Effector memory CD8-positive, alpha-beta T cell (primary cell): Measurements from ENCODE around the gene ADGRF5.

ENCODE experiments used
- ATAC-seq: fragments of 150-1000 bp; cut with Tn5 transposase; replicated peaks from 2 replicates; pipeline ENCODE4 v1.10.0; 2021; ENCODE audit warnings: mild to moderate bottlenecking, moderate library complexity
- DNase-seq, 3 experiments: peaks; one replicate each; pipeline ENCODE4 v3.0.0; 2021
- H3K27ac Mint-ChIP-seq, 2 donors: one replicate each; pipeline ENCODE4 v1.8.0; 2022; ENCODE audit warnings: mild to moderate bottlenecking in 2 of 2, mixed read lengths in 2 of 2, moderate library complexity in 2 of 2
- H3K27me3 Mint-ChIP-seq, 2 donors: one replicate each; pipeline ENCODE4 v1.8.0; 2022; ENCODE audit warnings: mixed read lengths in 2 of 2
- H3K36me3 Mint-ChIP-seq: one replicate; pipeline ENCODE4 v1.8.0; 2022; ENCODE audit warnings: mild to moderate bottlenecking, moderate library complexity, mixed read lengths; ENCODE audit not compliant: insufficient read depth
- H3K4me1 Mint-ChIP-seq, 2 donors: one replicate each; pipeline ENCODE4 v1.8.0; 2022; ENCODE audit warnings: low read depth in 2 of 2, mixed read lengths in 2 of 2
- H3K4me3 Mint-ChIP-seq, 2 donors: one replicate each; pipeline ENCODE4 v1.8.0; 2022; ENCODE audit warnings: mild to moderate bottlenecking in 2 of 2, mixed read lengths in 2 of 2, moderate library complexity in 2 of 2
- H3K9me3 Mint-ChIP-seq, 2 donors: one replicate each; pipeline ENCODE4 v1.8.0; 2022; ENCODE audit warnings: mixed read lengths in 2 of 2

ADGRF5 gene

DNA sequence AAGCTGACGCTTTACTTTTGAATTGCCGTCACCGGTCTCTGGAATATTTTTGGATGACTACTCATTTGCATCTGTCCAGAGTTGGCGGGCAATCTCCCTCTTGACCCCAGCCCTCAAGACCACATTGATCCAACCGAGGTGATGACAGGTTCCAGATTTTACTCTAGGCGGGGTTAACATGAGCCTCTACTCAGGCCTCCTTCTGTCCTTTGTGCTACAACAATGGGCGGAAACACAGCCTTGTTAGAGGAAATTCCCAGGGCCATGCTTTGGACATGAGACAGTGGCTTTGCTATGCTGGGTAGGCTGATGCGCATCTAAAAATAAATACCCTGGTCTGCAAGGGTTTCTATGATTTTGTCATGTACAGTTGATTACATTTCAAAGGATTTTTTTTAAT, 27.0 kb upstream of the ADGRF5 start:
- no peaks in the 10 kb centered on the region for H3K9me3 Mint-ChIP-seq
- no peaks in the 10 kb centered on the region for H3K4me1 Mint-ChIP-seq
- no peak for DNase-seq
- no peak overlapping the region for H3K4me3 Mint-ChIP-seq
- no peaks in the 10 kb centered on the region for H3K36me3 Mint-ChIP-seq
- H3K27ac Mint-ChIP-seq: no peak overlapping the region
- peaks cover 0 to 27% of the 10 kb centered on the region in 2 donors for H3K27me3 Mint-ChIP-seq
- ATAC-seq: no peak

DNA sequence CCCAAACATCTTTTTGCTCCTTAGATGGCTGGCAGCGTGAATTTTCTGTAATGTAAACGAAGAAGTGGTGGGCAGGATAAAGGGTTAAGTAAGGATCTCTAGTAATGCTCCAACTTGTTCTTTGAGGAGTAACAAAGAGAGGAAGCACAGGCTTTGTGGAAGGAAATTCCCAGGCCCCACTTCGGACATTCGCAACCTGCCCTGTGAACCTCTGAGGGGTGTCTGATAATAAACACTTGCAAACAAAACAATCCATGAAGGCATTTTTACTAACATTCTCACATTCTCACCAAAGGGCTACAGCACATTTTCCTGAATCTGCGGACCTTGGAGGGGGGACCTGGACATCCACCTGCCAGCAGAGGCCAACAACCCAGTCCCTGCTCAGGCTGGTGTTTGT, 25.8 kb upstream of the ADGRF5 start:
- Mint-ChIP-seq H3K4me1 (no peaks in the 10 kb centered on the region), H3K9me3 (no peaks in the 10 kb centered on the region), H3K27me3 (peaks cover 0 to 20% of the 10 kb centered on the region in 2 donors), H3K36me3 (no peaks in the 10 kb centered on the region), H3K4me3 (no peak overlapping the region), H3K27ac (no peak overlapping the region)
- no peak for ATAC-seq
- DNase-seq: no peak

DNA sequence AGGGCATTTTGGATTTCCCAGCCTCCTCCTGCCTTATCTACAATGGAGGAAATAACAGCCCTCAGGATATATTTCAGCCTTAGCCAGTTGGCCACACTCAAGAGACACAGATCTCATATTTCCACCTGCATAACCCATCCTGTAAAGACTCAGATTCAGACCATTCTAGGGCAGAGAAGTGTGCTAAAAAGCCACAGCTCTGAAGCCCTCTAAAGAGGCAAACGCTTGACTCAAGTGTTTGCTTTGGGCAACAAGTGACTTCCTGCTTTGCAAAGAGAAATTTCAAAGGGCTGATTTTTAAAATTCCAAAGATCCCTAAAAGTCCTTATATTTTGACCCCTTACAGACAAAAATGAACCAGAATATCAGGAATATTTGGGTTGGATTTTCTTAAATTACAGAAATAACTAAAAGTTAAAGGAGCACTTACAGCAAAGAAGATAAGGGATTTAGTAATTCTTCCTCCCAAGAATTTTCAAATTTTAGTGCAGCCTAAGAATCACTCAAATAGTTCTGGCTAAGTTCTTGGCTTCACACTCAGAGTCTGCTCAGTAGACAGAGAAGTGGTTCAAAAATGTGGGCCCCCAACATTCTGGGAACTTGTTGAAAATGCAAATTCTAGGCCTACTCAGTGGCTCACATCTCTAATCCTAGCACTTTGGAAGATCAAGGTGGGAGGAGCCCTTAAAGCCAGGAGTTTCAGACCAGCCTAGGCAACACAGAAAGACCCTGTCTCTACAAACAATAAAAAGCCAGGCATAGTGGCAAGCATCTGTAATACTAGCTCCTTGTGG, 18.9 kb upstream of the ADGRF5 start:
- H3K9me3 Mint-ChIP-seq: no peaks in the 10 kb centered on the region
- no peaks in the 10 kb centered on the region for H3K36me3 Mint-ChIP-seq
- no peak overlapping the region for H3K27ac Mint-ChIP-seq
- peaks cover 12 to 19% of the 10 kb centered on the region in 2 donors for H3K27me3 Mint-ChIP-seq
- DNase-seq (no peak), ATAC-seq (no peak)
- H3K4me1 Mint-ChIP-seq: no peaks in the 10 kb centered on the region
- H3K4me3 Mint-ChIP-seq: no peak overlapping the region

DNA sequence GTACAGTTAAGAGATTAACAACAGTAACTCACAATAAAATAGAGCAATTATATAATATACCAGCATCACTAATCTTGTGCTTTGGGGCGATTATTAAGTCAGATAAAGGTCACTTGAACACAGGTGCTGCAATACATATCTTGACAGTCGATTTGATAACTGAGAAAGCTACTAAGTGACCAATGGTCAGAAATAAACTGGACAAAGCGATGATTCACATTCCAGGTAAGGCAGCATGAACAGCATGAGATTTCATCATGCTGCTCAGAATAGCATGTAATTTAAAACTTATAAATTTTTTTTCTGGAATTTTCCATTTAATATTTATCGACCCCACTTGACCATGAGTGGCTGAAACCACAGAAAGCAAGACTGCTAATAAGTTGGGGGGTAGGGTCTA, 15.9 kb upstream of the ADGRF5 start:
- Mint-ChIP-seq H3K4me1 (no peaks in the 10 kb centered on the region), H3K36me3 (no peaks in the 10 kb centered on the region), H3K4me3 (no peak overlapping the region), H3K27ac (no peak overlapping the region), H3K27me3 (peaks cover 12 to 13% of the 10 kb centered on the region in 2 donors), H3K9me3 (no peaks in the 10 kb centered on the region)
- DNase-seq: no peak
- no peak for ATAC-seq

DNA sequence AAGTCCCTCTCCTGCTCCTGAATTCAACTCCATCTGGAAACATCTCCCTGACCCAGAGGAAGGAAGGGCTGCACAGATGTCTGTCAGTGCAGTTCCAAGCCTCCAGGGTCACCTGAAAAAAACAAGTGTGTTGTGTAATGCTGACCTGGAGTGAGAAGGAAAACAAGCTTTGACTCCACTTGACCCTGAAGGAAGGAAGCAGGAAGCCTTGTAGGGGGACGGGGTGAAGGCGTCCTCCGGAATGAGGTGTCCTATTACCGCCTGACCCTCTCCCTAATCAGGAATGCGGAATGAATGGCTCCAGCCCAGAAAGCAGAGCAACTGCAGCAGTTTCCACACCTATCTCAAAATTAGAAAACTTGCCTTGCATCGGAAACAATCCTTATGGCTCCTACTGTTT, 13.9 kb upstream of the ADGRF5 start:
- Mint-ChIP-seq H3K4me3 (no peak overlapping the region), H3K36me3 (no peaks in the 10 kb centered on the region), H3K9me3 (no peaks in the 10 kb centered on the region), H3K27me3 (peaks cover 12 to 13% of the 10 kb centered on the region in 2 donors), H3K27ac (no peak overlapping the region), H3K4me1 (no peaks in the 10 kb centered on the region)
- ATAC-seq (no peak), DNase-seq (no peak)

DNA sequence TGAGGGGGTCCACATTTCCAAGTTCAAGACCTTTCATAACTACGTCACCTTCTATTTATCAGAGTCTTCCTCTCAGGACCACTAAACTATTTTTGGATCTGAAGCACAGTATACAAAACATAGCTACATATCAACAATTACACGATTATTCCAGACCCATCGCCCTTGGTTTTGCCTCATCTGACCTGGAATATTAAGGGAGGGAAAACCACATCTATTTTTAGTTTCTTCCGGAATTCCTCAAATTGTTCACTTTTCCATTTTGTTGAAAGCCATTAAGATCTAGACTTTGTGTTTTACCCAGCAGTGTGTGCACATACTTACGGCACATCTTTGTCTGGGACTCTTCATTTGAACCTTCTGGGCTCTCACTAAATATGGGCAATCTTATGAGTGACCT, 12.0 kb upstream of the ADGRF5 start:
- Mint-ChIP-seq H3K27me3 (peaks cover 12 to 13% of the 10 kb centered on the region in 2 donors), H3K4me1 (no peaks in the 10 kb centered on the region), H3K4me3 (no peak overlapping the region), H3K27ac (no peak overlapping the region), H3K36me3 (no peaks in the 10 kb centered on the region), H3K9me3 (no peaks in the 10 kb centered on the region)
- ATAC-seq (no peak), DNase-seq (no peak)

DNA sequence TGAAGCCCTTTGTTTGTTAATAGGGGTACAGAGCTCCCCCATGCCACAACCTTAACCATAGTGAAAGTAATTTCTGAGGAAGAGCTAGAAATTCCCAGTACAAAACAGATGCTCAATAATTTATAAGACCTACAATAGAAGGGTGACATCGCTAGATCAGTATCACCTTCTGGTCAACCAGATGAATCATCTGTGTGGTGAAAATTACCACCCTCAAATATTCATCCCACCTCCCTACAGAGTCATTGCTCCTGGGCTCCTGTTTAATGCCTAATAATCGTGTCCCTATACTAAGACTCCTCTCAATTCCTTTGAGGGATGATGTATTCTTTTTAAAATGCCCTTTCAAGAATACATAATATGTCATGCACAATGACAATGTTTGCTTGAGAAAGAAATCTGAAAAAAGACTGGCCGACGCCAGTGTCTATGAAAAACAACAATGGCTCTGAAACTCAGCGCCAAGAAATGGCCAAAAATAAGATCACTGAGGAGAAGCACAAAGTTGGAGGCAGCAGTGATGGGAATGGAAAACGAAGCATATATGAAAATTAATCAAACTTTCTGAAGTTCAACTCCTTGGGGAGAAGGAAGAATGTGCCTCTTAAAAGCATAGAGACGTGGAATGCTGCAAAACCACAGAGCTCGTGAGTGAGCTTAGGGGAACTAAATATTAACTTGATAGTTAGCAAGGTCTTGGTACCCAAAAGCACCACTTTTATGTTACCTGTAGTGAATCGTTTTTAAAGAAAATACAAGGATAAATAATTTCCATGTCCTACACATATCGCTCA, 11.0 kb upstream of the ADGRF5 start:
- ATAC-seq: no peak
- Mint-ChIP-seq H3K4me3 (no peak overlapping the region), H3K9me3 (no peaks in the 10 kb centered on the region), H3K27me3 (peaks cover 12 to 13% of the 10 kb centered on the region in 2 donors), H3K4me1 (no peaks in the 10 kb centered on the region), H3K27ac (no peak overlapping the region), H3K36me3 (no peaks in the 10 kb centered on the region)
- DNase-seq: no peak

DNA sequence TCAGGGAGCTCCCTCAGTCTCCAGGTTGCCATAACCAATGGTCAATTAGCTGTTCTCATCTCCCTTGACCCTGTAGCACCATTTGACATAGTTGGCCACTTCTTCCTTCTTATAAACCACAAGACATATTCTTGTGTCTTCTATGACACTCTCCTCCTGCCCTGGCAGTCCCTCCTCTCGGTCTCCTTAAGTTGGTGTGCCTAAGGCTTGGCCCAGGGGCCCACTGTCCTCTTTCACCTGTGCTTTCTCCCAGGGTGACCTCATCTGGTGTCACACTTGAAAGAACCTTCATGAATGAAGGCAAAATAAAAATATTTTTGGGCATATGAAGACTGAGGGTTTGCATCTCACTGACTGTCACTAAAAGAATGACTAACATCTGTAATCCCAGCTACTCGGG, 9.7 kb upstream of the ADGRF5 start:
- ATAC-seq: no peak
- H3K4me3 Mint-ChIP-seq: no peak overlapping the region
- peaks cover 5 to 7% of the 10 kb centered on the region in 2 donors for H3K27me3 Mint-ChIP-seq
- no peaks in the 10 kb centered on the region for H3K9me3 Mint-ChIP-seq
- no peak overlapping the region for H3K27ac Mint-ChIP-seq
- no peak for DNase-seq
- H3K4me1 Mint-ChIP-seq: no peaks in the 10 kb centered on the region
- H3K36me3 Mint-ChIP-seq: no peaks in the 10 kb centered on the region

DNA sequence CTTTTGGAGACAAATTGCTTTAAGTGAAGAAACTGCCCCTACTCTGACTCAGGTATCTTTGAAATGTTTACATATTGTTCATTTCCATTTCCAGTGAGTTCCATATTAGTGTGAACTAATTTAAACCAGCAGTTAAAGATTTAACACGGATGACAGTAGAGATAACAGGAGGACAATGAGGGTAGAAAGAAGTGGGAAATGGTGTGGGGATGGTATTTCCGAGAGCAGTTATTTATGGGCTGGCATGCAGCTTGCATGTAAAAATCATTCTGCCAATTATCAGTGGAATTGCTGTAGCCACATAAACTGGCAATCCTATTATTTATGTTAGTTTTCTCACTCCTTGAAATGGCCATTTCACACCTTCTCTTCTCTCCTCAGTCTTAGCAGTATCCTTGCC, 8.6 kb upstream of the ADGRF5 start:
- Mint-ChIP-seq H3K4me3 (no peak overlapping the region), H3K9me3 (no peaks in the 10 kb centered on the region), H3K36me3 (no peaks in the 10 kb centered on the region), H3K27me3 (no peaks in the 10 kb centered on the region), H3K4me1 (no peaks in the 10 kb centered on the region), H3K27ac (no peak overlapping the region)
- ATAC-seq: no peak
- DNase-seq: no peak

DNA sequence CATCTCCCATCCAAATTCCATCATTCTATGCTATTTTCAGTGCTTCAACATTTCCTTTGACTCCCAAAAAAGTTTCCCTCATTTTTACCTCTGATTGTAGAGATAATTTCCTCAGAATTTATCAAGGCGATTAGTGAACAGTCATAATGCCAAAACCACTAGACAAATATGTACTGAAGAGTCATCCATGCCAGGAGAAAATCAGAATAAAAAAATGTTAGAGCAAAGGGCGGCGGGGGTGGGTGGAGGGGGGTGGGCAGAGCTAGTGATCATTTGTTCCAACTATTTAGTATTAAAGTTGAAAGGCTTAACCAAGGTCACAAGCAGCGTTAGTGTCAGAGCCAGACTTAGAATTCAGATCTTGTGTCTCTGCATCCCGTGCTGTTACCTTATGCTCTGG, 5.3 kb upstream of the ADGRF5 start:
- H3K27ac Mint-ChIP-seq: no peak overlapping the region
- no peaks in the 10 kb centered on the region for H3K27me3 Mint-ChIP-seq
- no peak overlapping the region for H3K4me3 Mint-ChIP-seq
- H3K9me3 Mint-ChIP-seq: peaks cover 0 to 2% of the 10 kb centered on the region in 2 donors
- H3K4me1 Mint-ChIP-seq: no peaks in the 10 kb centered on the region
- ATAC-seq (no peak), DNase-seq (no peak)
- no peaks in the 10 kb centered on the region for H3K36me3 Mint-ChIP-seq

DNA sequence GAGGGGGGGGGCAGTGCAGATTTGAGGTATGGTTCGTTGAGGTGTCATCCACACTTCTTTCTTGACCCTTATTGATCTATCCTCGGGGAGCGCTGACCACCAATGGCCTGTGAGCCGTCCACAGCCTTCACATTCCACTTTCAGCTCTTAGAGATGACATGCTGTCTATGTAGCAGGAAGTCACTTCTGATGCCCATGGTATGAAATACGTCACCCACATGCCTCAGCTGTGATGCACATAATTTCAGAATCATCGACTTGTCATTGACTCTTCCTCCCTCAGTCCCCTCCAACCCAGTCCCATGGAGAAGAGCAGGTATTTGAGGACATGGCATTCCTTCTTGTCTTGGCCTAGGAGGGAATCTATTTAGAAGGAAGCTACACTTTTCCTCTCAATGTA, 4.7 kb upstream of the ADGRF5 start:
- H3K27me3 Mint-ChIP-seq: no peaks in the 10 kb centered on the region
- peaks cover 0 to 4% of the 10 kb centered on the region in 2 donors for H3K9me3 Mint-ChIP-seq
- H3K36me3 Mint-ChIP-seq: no peaks in the 10 kb centered on the region
- ATAC-seq (no peak), DNase-seq (no peak)
- H3K4me1 Mint-ChIP-seq: no peaks in the 10 kb centered on the region
- no peak overlapping the region for H3K4me3 Mint-ChIP-seq
- no peak overlapping the region for H3K27ac Mint-ChIP-seq

DNA sequence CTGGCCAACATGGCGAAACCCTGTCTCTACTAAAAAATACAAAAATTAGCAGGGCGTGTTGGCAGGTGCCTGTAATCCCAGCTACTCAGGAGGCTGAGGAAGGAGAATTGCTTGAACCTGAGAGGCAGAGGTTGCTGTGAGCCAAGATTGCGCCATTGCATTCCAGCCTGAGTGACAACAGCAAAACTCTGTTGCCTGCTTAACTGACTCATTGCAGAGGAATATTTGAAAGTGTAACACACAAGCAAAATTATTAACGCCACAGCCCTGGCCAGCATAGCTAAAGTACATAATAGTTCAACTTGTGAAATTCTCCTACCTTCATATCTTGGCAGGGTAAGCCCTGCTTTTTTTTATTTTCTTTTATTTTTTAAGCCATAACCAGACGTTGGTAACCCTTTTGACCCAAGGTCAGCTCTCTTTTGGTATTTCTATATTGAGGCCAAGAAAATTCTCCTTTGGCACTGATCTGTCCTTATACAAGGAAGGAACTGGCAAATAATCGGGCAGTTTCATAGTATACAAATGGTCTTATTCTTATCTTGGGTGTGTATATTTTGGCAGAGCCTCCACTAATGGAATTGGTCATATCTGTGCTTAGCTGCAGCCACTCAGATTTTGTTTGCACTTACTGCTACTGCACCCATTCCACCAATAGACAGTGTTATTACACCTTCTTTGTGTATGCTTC, 4.0 kb upstream of the ADGRF5 start:
- Mint-ChIP-seq H3K36me3 (no peaks in the 10 kb centered on the region), H3K4me3 (no peak overlapping the region), H3K27me3 (no peaks in the 10 kb centered on the region), H3K4me1 (no peaks in the 10 kb centered on the region), H3K27ac (no peak overlapping the region), H3K9me3 (peaks cover 0 to 4% of the 10 kb centered on the region in 2 donors)
- DNase-seq (no peak), ATAC-seq (no peak)

DNA sequence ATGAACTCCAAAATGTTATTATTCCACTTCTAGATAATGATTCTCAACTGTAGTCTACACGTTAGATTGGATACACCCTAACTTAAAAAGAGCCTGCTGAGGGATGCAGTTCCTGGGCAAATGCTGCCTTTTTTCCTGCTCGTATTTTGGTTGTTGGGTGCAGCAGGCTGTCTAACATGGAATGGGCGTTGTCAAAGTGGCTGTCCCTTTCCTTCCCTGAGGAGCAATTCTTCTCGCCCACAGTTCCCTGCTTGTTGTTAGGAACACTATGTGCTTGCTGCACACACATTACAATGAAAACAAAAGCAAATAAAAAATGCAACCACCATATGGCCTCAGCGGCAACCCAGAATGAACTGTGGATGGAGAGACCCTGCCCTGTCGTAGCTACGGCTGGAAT, 1.7 kb upstream of the ADGRF5 start:
- no peaks in the 10 kb centered on the region for H3K27me3 Mint-ChIP-seq
- peaks cover 0 to 4% of the 10 kb centered on the region in 2 donors for H3K9me3 Mint-ChIP-seq

More for the DNA sequence above, 1.7 kb upstream of the ADGRF5 start:
- Mint-ChIP-seq H3K27ac (no peak overlapping the region), H3K36me3 (no peaks in the 10 kb centered on the region), H3K4me1 (no peaks in the 10 kb centered on the region), H3K4me3 (no peak overlapping the region)
- no peak for DNase-seq
- no peak for ATAC-seq
